AG04449 (cell line): ENCODE results near the gene CCNJL.
"Not testable (repeated sequence)": the region's sequence is repeated elsewhere in the genome, so short reads cannot be mapped to it uniquely, and the experiment has no call there.

Experiments
- CTCF ChIA-PET: fragments of 350-600 bp; formaldehyde crosslinking; extraction: SDS; loops from one replicate; lab custom pipeline; 2021; ENCODE audit warnings: antibody characterized with exemption; lab: Yijun Ruan, JAX
- POLR2A ChIA-PET: fragments of 400-600, 350-600 bp; formaldehyde crosslinking; extraction: SDS; loops from one replicate; lab custom pipeline; 2020; ENCODE audit warnings: antibody characterized with exemption, inconsistent platforms; lab: Yijun Ruan, JAX
- DNase-seq: peaks from one replicate; pipeline ENCODE4 v3.0.0-alpha.2; 2010; ENCODE audit warnings: low read depth, low spot score
- H3K4me3 ChIP-seq: 2 replicates; pipeline ENCODE4 v1.5.1; 2011; ENCODE audit warnings: low read depth, mild to moderate bottlenecking, control low read depth, low read length
- CTCF ChIP-seq: IDR thresholded peaks from one replicate; pipeline ENCODE4 v1.5.1; 2011; ENCODE audit warnings: mild to moderate bottlenecking, moderate library complexity, low read length, control low read depth, inconsistent platforms; ENCODE audit not compliant: insufficient read depth; ENCODE audit errors: missing control alignments

CCNJL gene

GRCh38 chr5:160349935-160350303 lies 37.6 kb upstream of the CCNJL start:
- DNase-seq = no peak
- ChIA-PET POLR2A (no interaction called here), CTCF (interaction anchor here (13.4 kb wide), 1 partner anchor 327 kb away, joined by 390 read pairs; no protein-coding TSS in a partner anchor)
- H3K4me3 ChIP-seq = no peak overlapping the region
- TF ChIP-seq CTCF = no peak

- POLR2A ChIA-PET = no interaction called here
- no peak overlapping the region for H3K4me3 ChIP-seq
- no peak for TF ChIP-seq CTCF
- no peak for DNase-seq
- CTCF ChIA-PET = interaction anchor here (1.8 to 13.4 kb wide), 2 partner anchors 269 to 327 kb away, joined by 12 to 390 read pairs; no protein-coding TSS in a partner anchor
Measured at GRCh38 chr5:160349249-160349934, 37.0 kb upstream of the CCNJL start.

GRCh38 chr5:160348080-160348479 lies 35.7 kb upstream of the CCNJL start:
- ChIA-PET CTCF (interaction anchor here (0.9 to 13.4 kb wide), 7 partner anchors 9 to 326 kb away, joined by 3 to 390 read pairs (median 12); no protein-coding TSS in a partner anchor), POLR2A (no interaction called here)
- H3K4me3 ChIP-seq = no peak overlapping the region
- TF ChIP-seq CTCF = no peak
- no peak for DNase-seq

GRCh38 chr5:160347448-160347847 lies 35.1 kb upstream of the CCNJL start:
- no peak overlapping the region for H3K4me3 ChIP-seq
- POLR2A ChIA-PET = no interaction called here
- no peak for DNase-seq
- TF ChIP-seq CTCF = no peak
- CTCF ChIA-PET = interaction anchor here (0.6 to 13.4 kb wide), 9 partner anchors 9 to 325 kb away, joined by 3 to 390 read pairs (median 4); no protein-coding TSS in a partner anchor

GRCh38 chr5:160342413-160342941 lies 30.1 kb upstream of the CCNJL start:
- peak; percentile 12 for DNase-seq
- CTCF ChIA-PET = interaction anchor here (0.7 to 13.4 kb wide), 9 partner anchors 10 to 320 kb away, joined by 3 to 390 read pairs (median 5); no protein-coding TSS in a partner anchor
- H3K4me3 ChIP-seq = no peak overlapping the region
- TF ChIP-seq CTCF = no peak
- POLR2A ChIA-PET = no interaction called here

GRCh38 chr5:160341309-160341870 lies 29.0 kb upstream of the CCNJL start:
- no peak for DNase-seq
- ChIA-PET CTCF (interaction anchor here (0.6 to 13.4 kb wide), 4 partner anchors 142 to 319 kb away, joined by 3 to 390 read pairs (median 16); no protein-coding TSS in a partner anchor), POLR2A (no interaction called here)
- no peak for TF ChIP-seq CTCF
- H3K4me3 ChIP-seq = no peak overlapping the region

GRCh38 chr5:160340513-160340912 lies 28.1 kb upstream of the CCNJL start:
- POLR2A ChIA-PET, DNase-seq, H3K4me3 ChIP-seq: not testable (repeated sequence)
- CTCF ChIA-PET = interaction anchor here (13.4 kb wide), 1 partner anchor 318 kb away, joined by 390 read pairs; no protein-coding TSS in a partner anchor
